Erythroblast (primary cell): ENCODE data around the gene MAPK12.

Experiments
- DNase-seq, 2 experiments: peaks; one replicate each; lab custom pipeline; 2025; lab: John Stamatoyannopoulos, UW
- GATA1 ChIP-seq: IDR thresholded peaks from 2 replicates; pipeline ENCODE4 v1.6.1; 2011; ENCODE audit warnings: low read depth, mild to moderate bottlenecking, control low read depth, low read length, moderate library complexity
- POLR2A ChIP-seq: IDR thresholded peaks from 2 replicates; pipeline ENCODE4 v1.6.1; 2011; ENCODE audit warnings: mild to moderate bottlenecking, low read length

Gene MAPK12

DNA sequence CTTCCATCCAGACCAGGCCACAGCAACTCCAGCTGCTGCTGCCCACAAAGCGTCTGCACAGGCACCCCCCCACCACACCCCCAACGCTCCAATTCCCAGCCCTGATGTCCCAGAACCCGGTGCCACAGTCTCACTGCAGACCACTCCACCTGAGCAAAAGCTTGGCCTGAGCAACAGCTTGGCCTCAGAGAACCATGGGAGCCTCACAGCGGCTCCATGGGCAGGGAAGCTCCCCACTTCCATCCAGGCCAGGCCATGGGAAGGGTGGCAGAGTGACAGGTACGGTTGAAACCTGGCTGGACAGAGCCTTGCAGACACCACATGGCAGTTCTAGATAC lies 32.8 kb upstream of the MAPK12 start:
- no peak for DNase-seq
- TF ChIP-seq POLR2A (no peak), GATA1 (no peak)

DNA sequence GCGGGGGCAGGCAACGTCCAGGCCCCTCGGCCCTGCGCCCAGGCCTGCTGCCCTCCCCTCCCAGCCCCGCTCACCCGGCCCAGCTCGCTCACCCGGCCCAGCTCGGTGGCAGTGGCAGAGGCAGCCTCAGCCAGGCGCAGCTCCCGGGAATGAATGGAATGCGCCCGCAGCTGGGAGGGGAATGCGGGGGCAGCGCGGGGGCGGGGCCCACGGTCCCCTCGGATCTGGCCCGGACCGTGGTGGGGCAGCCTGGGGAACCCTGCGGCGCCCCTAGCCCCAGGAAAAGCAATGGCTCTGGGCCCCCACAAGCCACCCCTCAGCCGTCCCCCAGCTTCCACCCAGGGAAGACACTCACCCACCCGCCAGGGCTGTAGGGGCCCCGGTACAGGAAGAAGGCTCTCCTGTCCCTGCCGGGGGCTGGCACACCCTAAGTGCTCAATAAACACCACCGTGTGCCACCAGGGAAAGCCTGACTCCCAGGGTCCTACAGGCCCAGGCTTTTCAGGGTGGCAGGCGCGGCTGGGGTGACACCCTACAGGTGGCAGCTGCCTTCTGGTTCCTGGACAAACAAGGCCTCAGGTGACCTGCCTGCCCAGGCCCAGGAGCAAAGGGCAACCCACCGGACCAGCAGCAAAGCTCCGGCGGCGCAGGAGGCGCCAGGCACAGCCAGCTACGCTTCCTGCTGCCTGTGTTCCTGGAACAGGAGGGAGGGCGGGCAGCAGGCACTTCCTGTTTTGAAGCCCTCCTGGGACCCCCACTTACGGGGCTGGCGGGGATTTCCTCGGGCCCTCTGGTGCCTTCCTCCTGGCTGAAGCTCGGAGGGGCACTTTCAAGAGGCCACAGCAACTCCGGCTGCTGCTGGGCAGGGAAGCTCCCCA lies 32.2 kb upstream of the MAPK12 start:
- TF ChIP-seq GATA1, result no peak
- no peak for TF ChIP-seq POLR2A
- no peak for DNase-seq

DNA sequence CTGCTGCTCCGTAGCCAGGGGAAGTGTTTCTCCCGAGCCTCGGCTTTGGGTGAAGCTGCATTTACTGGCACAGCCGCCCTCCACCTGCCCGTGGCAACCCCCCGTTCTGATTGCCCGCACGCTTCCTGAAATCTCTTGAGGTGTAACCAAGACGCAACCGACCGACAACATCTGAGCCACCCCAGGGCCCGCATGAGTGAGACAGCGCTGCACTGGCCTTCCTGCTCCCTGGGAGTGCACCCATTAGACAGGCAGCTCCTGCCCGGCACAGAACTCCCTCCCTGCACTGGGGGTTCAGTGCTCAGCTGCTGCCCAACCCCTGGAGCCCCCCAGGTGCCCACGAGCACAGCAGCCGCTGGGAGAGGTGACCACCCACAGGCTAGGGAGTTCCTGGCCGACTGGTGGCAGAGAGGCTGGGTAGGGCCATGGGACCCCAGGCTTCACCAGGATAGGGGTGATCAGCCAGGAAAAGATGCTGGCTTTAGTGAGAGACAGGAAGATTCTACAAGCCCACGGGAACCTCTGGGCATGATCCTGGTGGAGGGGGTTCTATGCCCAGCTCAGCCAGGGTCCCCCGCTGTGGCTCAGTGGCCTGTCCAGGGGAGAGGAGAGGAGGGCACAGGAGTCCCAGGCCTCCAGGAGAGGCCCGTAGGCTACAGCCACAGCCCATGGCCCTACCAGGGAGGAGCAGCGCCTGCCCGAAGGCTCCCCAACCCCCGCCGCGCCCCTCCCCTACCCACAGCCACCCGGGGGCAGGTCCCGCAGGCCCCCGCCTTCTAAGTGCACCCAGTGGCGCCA lies 31.4 kb upstream of the MAPK12 start:
- DNase-seq, result no peak
- TF ChIP-seq GATA1 (no peak), POLR2A (no peak)

DNA sequence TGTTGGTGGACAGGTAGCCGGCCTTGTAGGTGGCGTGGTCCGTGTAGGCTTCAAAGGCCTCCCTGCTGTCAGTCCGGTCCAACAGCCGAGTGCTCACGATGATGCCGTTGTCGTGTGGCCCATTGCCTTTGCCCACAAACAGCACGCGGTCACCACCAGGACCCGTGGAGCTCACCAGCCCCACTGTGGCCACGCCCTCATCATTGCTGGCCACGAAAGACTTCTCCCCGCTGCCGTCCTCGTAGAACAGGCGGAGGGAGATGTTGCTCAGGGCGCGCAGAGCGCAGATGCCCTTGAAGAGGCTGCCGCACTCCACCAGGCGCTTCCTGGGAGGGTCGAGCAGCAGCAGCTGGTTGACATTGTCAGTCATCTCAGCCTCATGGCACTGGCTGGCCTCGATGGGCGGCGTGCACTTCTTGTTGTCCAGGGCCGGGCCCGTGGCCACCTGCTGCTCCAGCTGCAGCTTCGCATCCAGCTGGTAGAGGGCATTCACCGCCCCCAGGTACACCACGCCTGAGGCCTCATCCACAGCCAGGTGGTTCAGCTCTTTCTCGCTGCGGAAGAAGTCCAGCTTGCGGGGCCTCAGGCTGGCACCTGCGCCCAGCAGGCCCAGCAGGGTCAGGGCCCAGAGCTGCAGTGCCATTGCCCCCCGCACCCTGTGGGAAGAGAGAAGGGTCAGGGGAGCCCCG lies 28.6 kb upstream of the MAPK12 start:
- DNase-seq, result no peak
- TF ChIP-seq POLR2A (no peak), GATA1 (no peak)

DNA sequence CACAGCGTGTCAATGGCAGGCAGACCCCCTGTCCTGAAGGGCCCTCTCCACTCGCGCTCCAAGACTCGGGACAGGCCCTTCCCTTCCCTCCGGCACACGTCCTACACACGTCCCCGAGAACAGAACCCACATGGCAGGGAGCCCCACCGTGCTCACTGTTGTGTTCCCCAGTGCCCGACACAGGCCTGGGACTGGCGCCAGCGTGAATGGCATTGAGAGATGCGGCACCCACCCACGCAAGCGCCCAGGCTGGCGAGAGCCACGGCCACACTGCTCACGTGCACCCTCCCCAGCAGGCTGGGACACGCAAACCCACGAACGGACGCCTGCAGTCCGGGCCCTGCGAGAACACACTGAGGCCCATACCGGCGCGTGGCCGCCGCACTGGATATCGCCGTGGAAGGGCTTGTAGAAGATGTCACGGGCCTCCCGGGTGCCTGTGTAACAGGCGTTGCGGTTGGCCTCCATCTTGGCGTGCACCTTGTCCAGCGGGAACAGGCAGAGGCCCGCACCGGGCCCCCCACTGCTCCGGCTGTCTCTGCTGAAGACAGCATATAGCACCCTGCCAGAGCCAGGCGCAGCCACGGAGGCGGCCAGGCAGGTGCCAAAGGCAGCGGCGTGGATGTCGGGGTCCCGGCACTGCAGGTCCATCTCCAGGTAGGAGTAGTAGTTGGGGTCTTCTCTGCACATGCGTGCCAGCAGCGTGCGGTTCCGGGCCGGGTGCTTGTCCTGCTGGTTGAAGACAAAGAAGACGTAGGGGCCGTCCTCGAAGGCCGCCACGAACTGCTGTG lies 27.9 kb upstream of the MAPK12 start:
- no peak for DNase-seq
- no peak for TF ChIP-seq POLR2A
- TF ChIP-seq GATA1, result no peak

DNA sequence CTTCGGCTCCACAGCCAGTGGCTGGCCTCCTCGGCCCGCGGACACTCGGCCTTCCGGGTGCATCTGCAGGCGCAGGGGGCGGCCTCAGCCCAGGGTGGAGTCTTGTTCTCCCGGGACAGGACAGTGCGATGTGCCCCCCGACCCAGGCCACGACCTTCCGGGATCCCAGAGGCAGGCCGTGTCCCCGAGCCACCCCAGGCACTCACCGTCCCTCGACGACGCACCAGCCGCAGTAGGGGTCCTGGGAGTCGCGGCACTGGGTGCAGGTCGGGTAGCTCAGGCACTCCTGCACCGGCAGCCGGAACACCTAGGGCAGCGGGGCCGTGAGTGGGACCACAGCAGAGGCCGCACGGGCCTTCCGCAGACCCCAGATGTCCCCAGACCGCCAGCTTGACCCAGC lies 26.2 kb upstream of the MAPK12 start:
- TF ChIP-seq POLR2A (no peak), GATA1 (no peak)
- no peak for DNase-seq

DNA sequence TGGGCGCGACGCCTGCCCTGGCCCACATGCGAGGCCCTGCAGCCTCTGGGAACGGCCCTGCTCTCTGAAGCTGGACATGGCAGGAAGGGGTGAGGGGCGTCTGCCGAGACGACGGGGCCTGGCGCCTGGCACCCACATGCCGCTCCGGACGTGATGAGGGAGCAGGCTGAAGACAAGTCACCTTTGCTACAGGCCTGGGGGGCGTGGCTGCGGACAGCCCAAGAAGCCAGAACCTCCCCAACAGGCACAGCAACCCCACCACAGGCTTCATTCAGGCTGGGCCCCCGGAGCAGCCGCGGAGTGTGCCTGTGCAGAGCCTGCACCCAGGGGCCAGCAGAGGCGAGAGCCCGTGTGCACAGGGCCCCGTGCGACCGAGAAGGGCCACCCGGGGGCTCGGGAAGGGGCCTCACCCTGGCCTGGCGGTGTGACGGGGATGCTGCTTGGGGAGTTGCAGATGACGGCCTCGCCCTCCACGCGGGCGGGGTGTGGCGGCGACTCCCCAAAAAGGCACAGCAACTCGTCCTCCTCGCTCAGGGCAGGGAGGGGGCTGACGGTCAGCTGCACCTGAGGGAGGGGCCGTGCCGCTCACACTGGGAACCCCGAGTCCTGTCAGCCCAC lies 25.3 kb upstream of the MAPK12 start:
- DNase-seq, result no peak

DNA sequence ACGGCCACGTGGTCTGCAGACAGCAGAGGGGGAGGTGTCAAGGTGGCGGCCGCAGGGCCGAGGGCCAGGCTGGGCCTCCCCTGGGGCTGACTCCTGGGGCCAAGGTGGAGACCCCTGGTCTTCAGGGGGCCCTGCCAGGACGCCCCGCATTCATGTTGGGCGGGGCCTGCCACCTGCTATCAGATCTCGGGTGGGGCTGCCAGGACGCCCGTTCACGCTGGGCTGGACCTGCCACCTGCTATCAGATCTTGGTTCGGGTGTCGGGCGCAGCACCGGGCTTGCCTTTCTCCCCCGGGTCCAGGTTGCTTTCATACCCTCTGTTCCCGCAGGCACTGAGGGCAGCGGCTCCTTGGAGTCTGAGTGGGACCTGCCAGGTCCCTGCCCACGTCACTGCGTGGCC lies 24.8 kb upstream of the MAPK12 start:
- no peak for TF ChIP-seq GATA1
- TF ChIP-seq POLR2A, result no peak
- DNase-seq, result no peak

More for the DNA sequence above, 25.3 kb upstream of the MAPK12 start:
- no peak for TF ChIP-seq GATA1
- TF ChIP-seq POLR2A, result no peak

DNA sequence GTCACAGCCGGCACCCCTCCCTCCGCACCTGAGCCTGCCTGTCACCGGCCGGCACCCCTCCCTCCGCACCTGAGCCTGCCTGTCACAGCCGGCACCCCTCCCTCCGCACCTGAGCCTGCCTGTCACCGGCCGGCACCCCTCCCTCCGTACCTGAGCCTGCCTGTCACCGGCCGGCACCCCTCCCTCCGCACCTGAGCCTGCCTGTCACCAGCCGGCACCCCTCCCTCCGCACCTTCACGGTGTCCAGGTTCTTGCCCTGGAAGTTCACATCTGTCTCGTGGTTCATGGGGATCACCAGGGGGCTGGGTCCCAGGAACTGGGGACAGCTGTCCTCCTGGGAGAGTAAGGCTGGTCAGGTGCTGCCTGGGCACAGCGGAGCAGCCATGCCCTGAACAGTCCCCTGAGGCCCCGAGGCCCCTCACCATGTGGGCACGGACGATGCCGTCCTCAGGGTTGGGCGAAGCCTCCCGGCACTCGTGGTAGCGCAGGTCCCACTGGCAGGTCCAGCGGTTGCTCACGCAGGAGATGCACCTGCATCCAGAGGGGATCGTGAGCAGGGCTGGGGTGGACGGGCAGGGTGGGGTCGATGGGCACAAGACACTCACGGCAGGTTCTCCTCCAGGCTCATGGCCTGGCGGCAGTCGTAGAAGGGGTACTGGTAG lies 24.2 kb upstream of the MAPK12 start:
- no peak for DNase-seq
- TF ChIP-seq POLR2A (no peak), GATA1 (no peak)

DNA sequence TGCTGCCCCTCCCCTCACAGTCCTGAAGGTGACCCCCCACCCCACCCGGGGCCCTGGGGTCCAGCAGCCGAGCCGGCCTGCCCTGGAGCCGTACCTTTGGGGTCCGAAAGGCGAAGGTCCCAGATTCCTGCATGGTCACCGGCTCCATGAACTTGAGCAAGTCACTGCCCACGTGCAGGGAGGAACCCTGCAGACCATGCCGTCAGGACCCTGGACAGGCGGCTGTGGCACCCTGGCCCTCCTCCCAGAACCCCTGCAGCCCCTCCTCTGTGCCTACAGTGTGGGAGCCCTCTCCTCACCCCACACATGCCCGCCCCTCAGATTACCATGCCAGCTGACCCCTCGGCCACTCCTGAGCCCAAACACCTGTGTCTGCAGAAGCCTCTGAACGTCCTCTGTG lies 23.0 kb upstream of the MAPK12 start:
- no peak for DNase-seq
- no peak for TF ChIP-seq GATA1
- no peak for TF ChIP-seq POLR2A

DNA sequence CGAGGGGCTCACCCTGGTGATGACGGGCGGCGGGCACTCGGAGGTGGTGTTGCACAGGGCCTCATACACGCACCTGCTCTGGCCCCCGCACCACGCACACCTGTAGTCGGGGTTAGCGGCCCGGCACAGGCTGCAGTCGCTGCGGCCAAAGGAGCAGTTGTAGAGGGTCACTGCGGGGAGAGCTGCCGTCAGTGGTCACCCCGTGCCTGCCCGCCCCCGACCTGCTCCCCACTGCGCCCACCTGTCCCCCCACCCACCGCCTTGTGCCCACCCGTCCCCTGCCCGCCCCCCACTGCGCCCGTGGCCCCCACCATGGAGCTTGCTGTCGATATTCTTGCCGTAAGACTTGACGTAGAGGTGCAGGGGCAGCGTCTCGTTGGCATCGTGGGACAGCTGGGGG lies 22.3 kb upstream of the MAPK12 start:
- DNase-seq, result no peak
- TF ChIP-seq POLR2A, result no peak
- no peak for TF ChIP-seq GATA1

DNA sequence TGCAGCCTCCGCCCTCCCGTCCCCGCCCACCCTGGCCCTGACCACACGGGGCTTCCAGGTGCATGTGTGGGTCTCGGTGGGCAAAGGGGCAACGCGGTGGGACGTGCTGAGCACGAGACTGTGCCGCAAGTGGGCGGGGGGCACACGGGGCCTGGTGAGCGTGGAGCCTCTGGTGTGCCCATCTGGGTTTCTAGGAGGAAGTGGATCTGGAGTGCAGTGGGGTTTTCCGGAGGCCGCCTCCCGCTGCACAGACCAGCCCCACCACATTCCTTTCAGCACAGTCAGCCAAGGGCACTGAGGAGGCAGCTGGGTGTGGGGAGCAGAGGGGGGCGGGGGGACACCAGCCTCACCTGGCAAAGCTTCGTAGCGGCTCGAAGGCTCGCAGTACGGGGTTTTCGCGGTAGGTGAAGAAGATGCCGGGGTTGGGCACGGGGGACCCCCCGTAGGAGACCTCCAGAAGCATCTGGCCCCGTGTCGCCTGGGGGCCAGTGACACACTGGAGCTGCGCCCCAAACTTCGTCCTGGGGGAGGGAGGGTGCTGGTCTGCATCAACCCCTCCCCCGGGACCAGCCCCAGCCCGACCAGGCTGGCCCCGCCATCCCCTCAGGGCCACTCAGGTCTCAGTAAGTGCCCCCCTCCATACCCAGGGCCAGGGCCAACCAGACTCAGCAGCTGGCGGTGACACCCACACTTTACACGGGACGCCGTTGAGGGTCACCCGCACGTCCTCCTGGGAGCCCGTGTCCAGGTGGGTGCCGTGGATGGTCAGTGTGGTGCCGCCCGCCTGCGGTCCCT lies 21.1 kb upstream of the MAPK12 start:
- DNase-seq, result no peak
- TF ChIP-seq GATA1 (no peak), POLR2A (no peak)
